ENCODE data around the gene LRMDA.

DNA sequence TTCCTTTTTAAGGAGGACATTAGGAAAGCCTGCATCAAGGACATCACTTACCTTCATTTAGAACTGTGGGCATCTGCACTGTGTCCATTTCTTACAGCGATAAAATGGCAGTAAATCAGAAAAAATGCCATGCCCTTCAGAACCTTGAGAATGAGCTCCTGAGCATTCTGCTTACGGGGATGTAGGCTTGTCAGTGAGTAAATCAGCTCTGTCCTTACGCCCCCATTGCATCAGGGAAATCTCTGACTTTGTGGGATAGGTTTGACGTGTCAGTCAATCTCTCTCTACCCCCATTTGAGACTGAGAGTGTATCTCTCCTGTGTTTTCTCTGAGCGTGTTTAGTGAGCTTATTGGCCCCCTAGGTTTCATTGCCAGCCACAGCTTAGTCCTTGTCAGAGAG, 837.1 kb downstream of the LRMDA start:
- TF ChIP-seq POLR2A (IDR thresholded peaks at IDR 0.05) = no peak
- TF ChIP-seq, protein P1, sequence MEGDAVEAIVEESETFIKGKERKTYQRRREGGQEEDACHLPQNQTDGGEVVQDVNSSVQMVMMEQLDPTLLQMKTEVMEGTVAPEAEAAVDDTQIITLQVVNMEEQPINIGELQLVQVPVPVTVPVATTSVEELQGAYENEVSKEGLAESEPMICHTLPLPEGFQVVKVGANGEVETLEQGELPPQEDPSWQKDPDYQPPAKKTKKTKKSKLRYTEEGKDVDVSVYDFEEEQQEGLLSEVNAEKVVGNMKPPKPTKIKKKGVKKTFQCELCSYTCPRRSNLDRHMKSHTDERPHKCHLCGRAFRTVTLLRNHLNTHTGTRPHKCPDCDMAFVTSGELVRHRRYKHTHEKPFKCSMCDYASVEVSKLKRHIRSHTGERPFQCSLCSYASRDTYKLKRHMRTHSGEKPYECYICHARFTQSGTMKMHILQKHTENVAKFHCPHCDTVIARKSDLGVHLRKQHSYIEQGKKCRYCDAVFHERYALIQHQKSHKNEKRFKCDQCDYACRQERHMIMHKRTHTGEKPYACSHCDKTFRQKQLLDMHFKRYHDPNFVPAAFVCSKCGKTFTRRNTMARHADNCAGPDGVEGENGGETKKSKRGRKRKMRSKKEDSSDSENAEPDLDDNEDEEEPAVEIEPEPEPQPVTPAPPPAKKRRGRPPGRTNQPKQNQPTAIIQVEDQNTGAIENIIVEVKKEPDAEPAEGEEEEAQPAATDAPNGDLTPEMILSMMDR (IDR thresholded peaks at IDR 0.05) = no peak
- TF ChIP-seq EP300 (IDR thresholded peaks at IDR 0.05) = no peak

Data from sigmoid colon (tissue), 4 donors.